GM18511 (cell line): Measurements from ENCODE around the gene DCST1.
A peak's percentile ranks its signal among the peaks of the same experiment; 100 is the strongest.

ENCODE experiments used
- ATAC-seq: cut with Tn5 transposase; IDR thresholded peaks from one replicate; pipeline ENCODE4 v1.9.1; 2021; ENCODE audit warnings: mild to moderate bottlenecking, moderate library complexity; ENCODE audit not compliant: unreplicated experiment

Gene DCST1

DNA sequence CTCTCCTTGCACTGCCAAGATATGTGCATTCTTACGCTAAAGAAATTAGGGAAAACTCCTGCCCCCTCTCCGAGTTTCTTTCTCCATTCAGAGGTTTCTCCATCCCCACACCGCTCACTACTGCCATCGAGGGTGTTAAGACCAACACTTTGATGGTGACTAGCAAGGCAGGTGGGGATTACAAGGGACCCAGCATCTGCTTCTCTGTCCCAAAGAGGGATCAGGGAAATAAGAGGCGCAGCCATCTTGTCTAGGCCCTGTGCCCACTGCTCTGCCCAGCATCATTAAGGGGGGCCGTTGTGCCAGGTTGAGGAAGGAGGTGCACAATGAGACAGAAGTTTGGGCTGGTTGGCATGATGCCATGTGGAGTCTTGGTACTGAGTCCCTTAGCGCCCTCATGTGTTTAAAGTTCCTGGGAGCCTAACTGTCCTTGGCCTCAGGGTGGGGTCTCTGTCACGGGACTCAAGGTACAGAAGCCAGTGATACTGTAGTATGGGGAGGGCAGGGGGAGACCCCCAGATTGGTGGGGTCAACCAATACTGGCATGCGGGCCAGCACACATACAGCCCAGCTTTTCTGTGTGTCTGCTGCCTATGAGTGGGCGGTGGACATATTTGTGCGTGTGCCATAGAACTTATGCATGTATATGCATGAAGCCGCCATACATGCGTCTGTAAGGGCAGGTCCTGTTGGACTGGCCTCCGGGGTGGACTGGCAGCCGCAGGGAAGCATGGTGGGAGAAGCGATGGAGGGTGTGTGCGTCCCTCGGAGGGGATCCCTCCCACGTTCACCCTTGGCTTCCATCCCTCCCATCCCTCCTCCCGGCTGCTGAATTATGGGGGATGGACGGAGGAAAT, 50.5 kb downstream of the DCST1 start:
- peak; percentile 2 for ATAC-seq

DNA sequence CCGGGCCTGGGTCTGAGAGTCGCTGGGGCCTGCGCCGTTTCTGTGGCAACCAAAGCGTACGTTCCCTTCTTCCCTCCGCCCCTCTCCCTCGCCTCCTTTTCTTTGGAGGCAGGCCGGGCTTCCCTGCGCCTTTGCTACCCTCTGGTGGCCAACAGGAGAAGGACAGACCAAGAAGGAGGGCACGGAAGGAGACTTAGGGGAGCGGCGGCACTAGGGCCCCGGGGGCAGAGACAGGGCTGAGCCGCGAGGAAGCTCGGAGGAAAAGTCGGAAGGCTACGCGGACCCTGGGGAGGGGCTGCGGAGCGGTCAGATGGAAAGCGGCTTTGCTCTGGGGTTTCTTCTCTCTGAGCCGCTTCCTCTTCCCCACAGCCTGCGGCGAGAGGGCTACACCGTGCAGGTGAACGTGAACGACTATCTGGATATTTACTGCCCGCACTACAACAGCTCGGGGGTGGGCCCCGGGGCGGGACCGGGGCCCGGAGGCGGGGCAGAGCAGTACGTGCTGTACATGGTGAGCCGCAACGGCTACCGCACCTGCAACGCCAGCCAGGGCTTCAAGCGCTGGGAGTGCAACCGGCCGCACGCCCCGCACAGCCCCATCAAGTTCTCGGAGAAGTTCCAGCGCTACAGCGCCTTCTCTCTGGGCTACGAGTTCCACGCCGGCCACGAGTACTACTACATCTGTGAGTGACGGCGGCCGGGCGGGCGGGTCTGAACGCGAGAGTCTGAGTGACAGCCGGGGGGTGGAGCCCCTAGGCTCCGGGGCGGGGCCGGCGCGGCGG, 51.3 kb downstream of the DCST1 start:
- peak; percentile 77 for ATAC-seq

DNA sequence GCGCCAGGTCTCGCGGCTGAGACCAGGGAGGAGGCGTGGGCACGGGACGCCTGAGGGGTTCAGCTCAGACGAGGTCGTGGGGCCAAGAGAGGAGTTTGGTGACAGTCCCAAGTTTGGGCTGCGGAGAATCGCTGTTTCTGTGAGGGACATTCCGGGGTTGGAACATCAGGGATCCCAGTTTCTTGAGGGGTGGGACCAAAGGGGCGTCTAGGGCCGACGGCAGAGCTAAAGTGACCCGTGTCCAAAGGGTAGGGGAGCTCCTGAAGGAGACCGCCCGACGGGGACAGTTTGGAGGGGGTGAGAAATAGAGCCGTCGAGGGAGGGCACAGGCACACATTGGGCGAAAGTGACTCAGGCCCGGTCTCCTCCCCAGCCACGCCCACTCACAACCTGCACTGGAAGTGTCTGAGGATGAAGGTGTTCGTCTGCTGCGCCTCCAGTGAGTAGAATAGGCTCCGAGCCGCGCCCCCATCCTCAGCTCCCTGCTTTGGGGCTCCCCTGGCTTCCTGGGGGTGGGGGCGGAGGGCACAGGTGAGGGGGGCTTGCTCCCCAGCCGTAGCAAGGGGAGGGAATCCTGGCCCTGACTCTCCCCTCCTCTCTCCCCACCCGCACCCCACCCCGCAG, 52.0 kb downstream of the DCST1 start:
- no peak for ATAC-seq

DNA sequence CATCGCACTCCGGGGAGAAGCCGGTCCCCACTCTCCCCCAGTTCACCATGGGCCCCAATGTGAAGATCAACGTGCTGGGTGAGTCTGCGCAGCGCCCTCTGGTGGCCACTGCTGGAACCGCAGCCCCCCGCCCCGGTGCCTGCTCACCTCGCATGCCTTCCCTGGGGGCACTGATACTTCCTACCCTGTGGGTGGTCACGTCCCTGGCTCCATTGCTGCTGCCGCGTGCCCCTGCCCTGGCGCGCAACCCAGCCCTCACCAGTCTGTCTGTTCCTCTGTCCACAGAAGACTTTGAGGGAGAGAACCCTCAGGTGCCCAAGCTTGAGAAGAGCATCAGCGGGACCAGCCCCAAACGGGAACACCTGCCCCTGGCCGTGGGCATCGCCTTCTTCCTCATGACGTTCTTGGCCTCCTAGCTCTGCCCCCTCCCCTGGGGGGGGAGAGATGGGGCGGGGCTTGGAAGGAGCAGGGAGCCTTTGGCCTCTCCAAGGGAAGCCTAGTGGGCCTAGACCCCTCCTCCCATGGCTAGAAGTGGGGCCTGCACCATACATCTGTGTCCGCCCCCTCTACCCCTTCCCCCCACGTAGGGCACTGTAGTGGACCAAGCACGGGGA, 52.6 kb downstream of the DCST1 start:
- no peak for ATAC-seq

DNA sequence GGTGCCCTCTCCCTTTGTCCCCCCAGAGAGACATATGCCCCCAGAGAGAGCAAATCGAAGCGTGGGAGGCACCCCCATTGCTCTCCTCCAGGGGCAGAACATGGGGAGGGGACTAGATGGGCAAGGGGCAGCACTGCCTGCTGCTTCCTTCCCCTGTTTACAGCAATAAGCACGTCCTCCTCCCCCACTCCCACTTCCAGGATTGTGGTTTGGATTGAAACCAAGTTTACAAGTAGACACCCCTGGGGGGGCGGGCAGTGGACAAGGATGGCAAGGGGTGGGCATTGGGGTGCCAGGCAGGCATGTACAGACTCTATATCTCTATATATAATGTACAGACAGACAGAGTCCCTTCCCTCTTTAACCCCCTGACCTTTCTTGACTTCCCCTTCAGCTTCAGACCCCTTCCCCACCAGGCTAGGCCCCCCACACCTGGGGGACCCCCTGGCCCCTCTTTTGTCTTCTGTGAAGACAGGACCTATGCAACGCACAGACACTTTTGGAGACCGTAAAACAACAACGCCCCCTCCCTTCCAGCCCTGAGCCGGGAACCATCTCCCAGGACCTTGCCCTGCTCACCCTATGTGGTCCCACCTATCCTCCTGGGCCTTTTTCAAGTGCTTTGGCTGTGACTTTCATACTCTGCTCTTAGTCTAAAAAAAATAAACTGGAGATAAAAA, 53.4 kb downstream of the DCST1 start:
- ATAC-seq, result no peak

DNA sequence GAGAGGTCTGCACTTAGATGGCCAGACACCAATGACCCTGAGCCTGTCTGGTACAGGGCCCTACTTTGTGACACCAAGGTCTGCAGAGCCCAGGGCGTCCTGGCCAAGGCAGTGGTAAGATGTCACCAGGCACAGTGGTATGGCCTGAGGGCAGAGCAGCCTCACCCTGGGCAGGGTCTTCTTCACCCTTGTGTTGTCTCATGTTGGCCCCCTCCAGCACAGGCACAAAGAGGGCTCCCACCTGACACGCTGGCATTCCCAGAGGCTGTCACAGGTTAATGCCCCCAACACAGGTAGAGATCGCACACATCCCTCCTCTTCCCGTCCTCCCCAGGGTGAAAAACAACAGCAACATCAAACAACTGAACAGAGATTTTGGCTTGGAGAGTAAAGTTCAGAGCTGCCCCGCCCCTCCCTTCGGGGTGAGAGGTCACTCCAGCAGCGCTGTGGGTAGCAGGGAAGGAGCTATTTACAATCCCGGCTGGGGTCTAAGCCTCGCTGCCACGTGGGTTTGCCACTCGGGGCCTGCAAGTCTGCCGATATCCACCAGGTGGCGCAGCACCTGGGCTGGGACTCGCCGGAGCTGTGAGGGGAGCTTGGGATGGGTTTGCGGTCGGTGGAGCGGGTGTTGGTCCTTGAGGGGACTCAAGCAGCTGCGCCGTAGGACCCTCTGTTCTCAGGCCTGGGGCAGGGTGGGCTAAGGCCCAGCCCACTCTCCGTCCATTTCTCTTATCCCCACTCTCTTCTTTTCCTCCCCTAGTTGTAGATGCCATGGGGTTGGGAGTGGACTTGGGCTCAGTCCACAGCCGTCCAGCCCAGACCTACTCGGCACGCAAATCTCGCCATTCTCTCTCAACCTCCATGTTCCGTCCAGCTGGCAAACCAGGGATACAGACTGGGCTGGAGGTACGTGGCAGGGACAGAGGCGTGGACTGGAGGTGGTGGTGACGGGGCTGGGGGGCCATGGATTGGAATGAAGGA, 57.7 kb downstream of the DCST1 start:
- ATAC-seq, result no peak

DNA sequence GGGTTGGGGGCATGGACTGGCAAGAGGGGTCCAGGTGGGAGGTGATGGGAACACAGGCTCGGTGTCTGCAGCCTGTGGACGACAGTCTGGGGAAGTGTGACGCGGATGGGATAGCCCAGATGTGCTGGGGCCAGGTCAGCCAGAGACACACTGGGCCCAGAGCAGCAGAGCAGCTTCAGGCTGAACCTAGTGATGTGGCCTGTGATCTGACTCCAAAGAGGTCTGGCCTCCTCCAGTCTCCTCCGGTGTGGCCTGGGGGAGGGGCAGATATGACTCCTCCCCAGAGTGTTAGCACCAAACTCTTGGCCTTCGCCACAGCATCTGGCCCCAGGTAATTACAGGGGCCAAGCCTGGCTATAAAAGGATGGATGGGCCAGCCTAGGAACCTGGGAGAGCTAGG, 58.5 kb downstream of the DCST1 start:
- no peak for ATAC-seq

DNA sequence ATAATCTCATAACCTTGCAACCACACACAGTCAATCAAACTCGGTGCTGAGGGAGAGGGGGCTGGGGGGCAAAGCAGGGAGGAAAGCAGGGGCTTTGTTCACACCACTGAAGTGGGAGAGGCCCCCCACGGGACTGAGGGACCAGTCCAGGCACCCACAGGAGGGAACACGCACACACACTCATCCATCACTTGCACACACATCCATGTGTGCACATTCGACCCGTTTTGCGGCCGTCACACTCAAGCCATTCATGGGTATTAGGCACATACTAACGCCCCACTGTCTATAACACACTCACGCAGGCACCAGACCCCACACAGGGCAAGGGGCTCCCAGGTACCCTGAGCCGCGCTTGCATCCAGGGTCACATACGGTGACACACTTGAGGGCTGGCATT, 59.0 kb downstream of the DCST1 start:
- no peak for ATAC-seq

DNA sequence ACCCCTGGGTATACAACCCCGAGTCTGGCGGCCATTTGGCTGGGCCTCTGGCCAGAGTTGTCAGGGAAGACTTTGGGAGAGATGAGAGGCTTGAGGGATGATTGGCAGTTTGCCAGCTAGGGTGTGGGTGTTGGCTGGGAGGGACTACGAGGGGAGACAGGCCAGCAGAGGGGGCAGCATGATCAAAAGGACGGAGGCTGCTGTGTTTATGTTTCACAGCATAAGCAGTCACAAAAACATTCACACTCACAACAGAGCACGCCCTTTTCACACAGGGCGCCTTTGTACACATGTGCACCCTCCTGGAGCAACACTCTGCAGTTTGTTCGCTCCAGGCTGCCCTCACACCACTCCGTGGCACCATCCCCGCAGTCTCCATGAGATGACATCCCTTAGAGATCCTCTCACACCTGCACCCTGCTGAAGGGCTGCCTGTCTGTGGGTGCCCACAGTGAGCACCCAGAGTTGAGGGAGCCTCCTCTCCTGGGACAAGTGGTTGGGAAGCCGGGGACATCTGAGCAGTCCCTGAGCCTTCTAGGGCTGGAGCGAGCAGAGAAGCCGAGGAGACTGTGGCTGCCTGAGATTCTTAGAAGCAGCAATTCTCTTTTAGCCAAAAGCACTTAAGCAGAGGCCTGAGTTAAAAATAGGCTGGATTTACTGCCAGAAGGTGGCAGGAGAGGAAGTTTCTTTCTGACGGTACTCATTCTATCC, 60.4 kb downstream of the DCST1 start:
- ATAC-seq, result no peak

DNA sequence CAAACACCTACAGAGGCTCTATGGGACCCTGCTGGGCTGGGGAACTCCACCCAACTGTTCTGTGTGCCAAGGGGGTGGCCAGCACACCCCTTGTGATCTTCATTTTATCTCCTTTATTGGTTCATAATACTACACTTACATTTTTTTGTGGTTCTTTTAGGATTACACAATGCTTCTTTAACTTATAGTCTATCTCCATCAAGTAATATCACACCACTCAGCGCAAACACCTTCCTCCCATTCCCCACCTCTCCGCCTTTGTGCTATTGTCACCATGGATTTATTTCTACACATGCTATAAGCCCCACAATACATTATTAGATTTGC, 61.0 kb downstream of the DCST1 start:
- ATAC-seq, result no peak

DNA sequence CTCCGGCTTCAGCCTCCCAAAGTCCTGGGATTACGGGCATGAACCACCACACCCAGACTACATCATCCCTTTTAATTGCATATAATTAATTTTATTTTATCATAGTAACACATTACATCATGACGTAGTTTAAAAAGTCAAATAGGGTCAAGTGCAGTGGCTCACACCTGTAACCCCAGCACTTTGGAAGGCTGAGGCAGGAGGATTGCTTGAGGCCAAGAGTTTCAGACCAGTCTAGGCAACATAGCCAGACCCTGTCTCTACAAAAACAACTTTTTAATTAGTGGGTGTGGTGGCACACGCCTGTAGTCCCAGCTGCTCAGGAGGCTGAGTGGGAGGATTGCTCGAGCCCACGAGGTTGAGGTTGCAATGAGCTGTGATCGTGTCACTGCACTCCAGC, 65.7 kb downstream of the DCST1 start:
- ATAC-seq, result no peak
